ENCODE data around the gene PPID.
"Not testable (repeated sequence)": the region's sequence is repeated elsewhere in the genome, so short reads cannot be mapped to it uniquely, and the experiment has no call there.

The PPID gene

DNA sequence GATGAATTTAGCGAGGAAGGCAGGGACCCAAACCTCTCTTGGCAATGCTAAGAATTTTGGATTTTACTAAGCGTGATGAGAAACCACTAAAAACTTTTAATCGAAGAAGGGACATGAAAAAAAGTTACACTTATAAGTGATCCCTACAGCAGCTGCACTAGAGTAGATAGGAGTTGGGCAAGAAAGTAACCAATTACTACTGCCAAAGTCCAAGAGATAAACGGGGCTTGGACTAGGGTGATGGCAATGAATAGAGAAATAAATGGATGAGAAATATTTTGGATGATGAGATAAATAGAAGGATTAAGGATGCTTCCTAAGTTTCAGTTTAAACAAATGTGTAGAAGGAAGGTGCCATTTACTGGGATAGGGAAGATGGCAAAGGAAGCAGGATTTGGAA lies 39.4 kb upstream of the PPID start:
- Histone ChIP-seq H2BK120ac (ENCODE audit: low read depth, low read length) (no peak overlapping the region), H3K27me3 (ENCODE audit: control insufficient read depth in 1 of 2, insufficient read depth in 1 of 2, low read length in 2 of 2) (no peaks in the 10 kb centered on the region), H3K27ac (ENCODE audit: low read length, poor library complexity, severe bottlenecking) (no peak overlapping the region), H3K4ac (ENCODE audit: low read depth in 1 of 2, low read length in 2 of 2) (no peak overlapping the region), H3K23ac (ENCODE audit: low read length in 2 of 2) (no peak overlapping the region), H2BK12ac (ENCODE audit: low read length in 2 of 2) (no peak overlapping the region), H3K14ac (ENCODE audit: low read length in 2 of 2) (no peak overlapping the region), H2AK5ac (ENCODE audit: low read length, severe bottlenecking) (no peak overlapping the region), H3K18ac (ENCODE audit: low read depth in 1 of 2, low read length in 2 of 2) (no peak overlapping the region), H3K36me3 (ENCODE audit: control insufficient read depth in 1 of 2, insufficient read depth in 2 of 2, low read depth in 1 of 2, low read length in 2 of 2) (no peaks in the 10 kb centered on the region), H4K91ac (ENCODE audit: low read length) (no peak overlapping the region), H3K4me1 (ENCODE audit: control insufficient read depth, insufficient read depth, low read depth, low read length) (no peaks in the 10 kb centered on the region), H3K9me3 (ENCODE audit: control insufficient read depth, low read length) (no peaks in the 10 kb centered on the region), H2BK15ac (ENCODE audit: low read depth, poor library complexity, severe bottlenecking) (no peak overlapping the region), H2BK5ac (ENCODE audit: low read depth, low read length, poor library complexity, severe bottlenecking) (no peak overlapping the region), H4K8ac (ENCODE audit: low read length) (no peak overlapping the region), H3K9ac (ENCODE audit: low read length) (no peak overlapping the region), H3K4me2 (ENCODE audit: low read length, poor library complexity, severe bottlenecking) (no peak overlapping the region), H3K79me1 (replicated peaks; ENCODE audit: low read length, poor library complexity, severe bottlenecking) (no peaks in the 10 kb centered on the region), H2AFZ (ENCODE audit: low read depth, low read length) (no peak overlapping the region), H3K4me3 (ENCODE audit: insufficient read depth in 1 of 2, low read depth in 1 of 2, low read length in 2 of 2) (no peak overlapping the region)
- WGBS: 84% methylated on average over 4 of the region's 4 CpGs
- DNase-seq: no peak

GRCh38 chr4:158760866-158761265 lies 37.7 kb upstream of the PPID start:
- H3K27me3 ChIP-seq (ENCODE audit: control insufficient read depth in 1 of 2, insufficient read depth in 1 of 2, low read length in 2 of 2): no peaks in the 10 kb centered on the region
- no peak overlapping the region for H2AFZ ChIP-seq (ENCODE audit: low read depth, low read length)
- 87% methylated on average over 4 of the region's 4 CpGs for WGBS
- H3K4me2 ChIP-seq (ENCODE audit: low read length, poor library complexity, severe bottlenecking): no peak overlapping the region
- no peak overlapping the region for H3K18ac ChIP-seq (ENCODE audit: low read depth in 1 of 2, low read length in 2 of 2)
- H3K4me1 ChIP-seq (ENCODE audit: control insufficient read depth, insufficient read depth, low read depth, low read length): no peaks in the 10 kb centered on the region
- no peak overlapping the region for H2BK15ac ChIP-seq (ENCODE audit: low read depth, poor library complexity, severe bottlenecking)
- H3K36me3 ChIP-seq (ENCODE audit: control insufficient read depth in 1 of 2, insufficient read depth in 2 of 2, low read depth in 1 of 2, low read length in 2 of 2): no peaks in the 10 kb centered on the region
- no peak overlapping the region for H3K14ac ChIP-seq (ENCODE audit: low read length in 2 of 2)
- H2BK5ac ChIP-seq (ENCODE audit: low read depth, low read length, poor library complexity, severe bottlenecking): no peak overlapping the region
- no peak overlapping the region for H2BK120ac ChIP-seq (ENCODE audit: low read depth, low read length)
- H3K9me3 ChIP-seq (ENCODE audit: control insufficient read depth, low read length): no peaks in the 10 kb centered on the region
- no peak overlapping the region for H4K8ac ChIP-seq (ENCODE audit: low read length)
- no peak overlapping the region for H2AK5ac ChIP-seq (ENCODE audit: low read length, severe bottlenecking)
- no peak overlapping the region for H3K9ac ChIP-seq (ENCODE audit: low read length)
- H3K79me1 ChIP-seq (replicated peaks; ENCODE audit: low read length, poor library complexity, severe bottlenecking): no peaks in the 10 kb centered on the region
- no peak overlapping the region for H3K27ac ChIP-seq (ENCODE audit: low read length, poor library complexity, severe bottlenecking)
- no peak overlapping the region for H3K4ac ChIP-seq (ENCODE audit: low read depth in 1 of 2, low read length in 2 of 2)
- no peak overlapping the region for H2BK12ac ChIP-seq (ENCODE audit: low read length in 2 of 2)
- H4K91ac ChIP-seq (ENCODE audit: low read length): no peak overlapping the region
- DNase-seq: no peak
- H3K23ac ChIP-seq (ENCODE audit: low read length in 2 of 2): no peak overlapping the region
- H3K4me3 ChIP-seq (ENCODE audit: insufficient read depth in 1 of 2, low read depth in 1 of 2, low read length in 2 of 2): no peak overlapping the region

DNA sequence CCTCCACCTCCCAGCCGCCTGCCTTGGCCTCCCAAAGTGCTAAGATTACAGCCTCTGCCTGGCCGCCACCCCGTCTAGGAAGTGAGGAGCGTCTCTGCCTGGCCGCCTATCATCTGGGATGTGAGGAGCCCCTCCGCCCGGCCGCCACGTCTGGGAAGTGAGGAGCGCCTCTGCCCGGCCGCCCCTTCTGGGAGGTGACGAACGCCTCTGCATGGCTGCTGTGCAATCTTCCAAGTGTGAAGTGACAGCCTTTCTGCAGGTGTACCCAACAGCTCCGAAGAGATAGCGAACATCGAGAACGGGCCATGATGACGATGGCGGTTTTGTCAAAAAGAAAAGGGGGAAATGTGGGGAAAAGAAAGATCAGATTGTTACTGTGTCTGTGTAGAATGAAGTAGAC lies 36.3 kb upstream of the PPID start:
- H4K8ac ChIP-seq (ENCODE audit: low read length); H3K27ac ChIP-seq (ENCODE audit: low read length, poor library complexity, severe bottlenecking); H2AK5ac ChIP-seq (ENCODE audit: low read length, severe bottlenecking); H3K14ac ChIP-seq (ENCODE audit: low read length in 2 of 2); H3K23ac ChIP-seq (ENCODE audit: low read length in 2 of 2); H3K9ac ChIP-seq (ENCODE audit: low read length); H2AFZ ChIP-seq (ENCODE audit: low read depth, low read length); H2BK120ac ChIP-seq (ENCODE audit: low read depth, low read length); H2BK5ac ChIP-seq (ENCODE audit: low read depth, low read length, poor library complexity, severe bottlenecking); H3K27me3 ChIP-seq (ENCODE audit: control insufficient read depth in 1 of 2, insufficient read depth in 1 of 2, low read length in 2 of 2); H3K18ac ChIP-seq (ENCODE audit: low read depth in 1 of 2, low read length in 2 of 2); H4K91ac ChIP-seq (ENCODE audit: low read length); DNase-seq; H2BK12ac ChIP-seq (ENCODE audit: low read length in 2 of 2); H3K4me2 ChIP-seq (ENCODE audit: low read length, poor library complexity, severe bottlenecking); H3K36me3 ChIP-seq (ENCODE audit: control insufficient read depth in 1 of 2, insufficient read depth in 2 of 2, low read depth in 1 of 2, low read length in 2 of 2); H3K4me3 ChIP-seq (ENCODE audit: insufficient read depth in 1 of 2, low read depth in 1 of 2, low read length in 2 of 2); H3K9me3 ChIP-seq (ENCODE audit: control insufficient read depth, low read length); H3K4me1 ChIP-seq (ENCODE audit: control insufficient read depth, insufficient read depth, low read depth, low read length); H2BK15ac ChIP-seq (ENCODE audit: low read depth, poor library complexity, severe bottlenecking); H3K79me1 ChIP-seq (replicated peaks; ENCODE audit: low read length, poor library complexity, severe bottlenecking); H3K4ac ChIP-seq (ENCODE audit: low read depth in 1 of 2, low read length in 2 of 2): not testable (repeated sequence)
- 97% methylated on average over 19 of the region's 20 CpGs for WGBS

GRCh38 chr4:158758703-158759102 lies 35.5 kb upstream of the PPID start:
- no peak overlapping the region for H2AFZ ChIP-seq (ENCODE audit: low read depth, low read length)
- no peak overlapping the region for H2AK5ac ChIP-seq (ENCODE audit: low read length, severe bottlenecking)
- H4K91ac ChIP-seq (ENCODE audit: low read length): no peak overlapping the region
- no peaks in the 10 kb centered on the region for H3K36me3 ChIP-seq (ENCODE audit: control insufficient read depth in 1 of 2, insufficient read depth in 2 of 2, low read depth in 1 of 2, low read length in 2 of 2)
- no peak overlapping the region for H3K23ac ChIP-seq (ENCODE audit: low read length in 2 of 2)
- no peaks in the 10 kb centered on the region for H3K4me1 ChIP-seq (ENCODE audit: control insufficient read depth, insufficient read depth, low read depth, low read length)
- H3K79me1 ChIP-seq (replicated peaks; ENCODE audit: low read length, poor library complexity, severe bottlenecking): no peaks in the 10 kb centered on the region
- H4K8ac ChIP-seq (ENCODE audit: low read length): no peak overlapping the region
- H3K18ac ChIP-seq (ENCODE audit: low read depth in 1 of 2, low read length in 2 of 2): no peak overlapping the region
- H3K4ac ChIP-seq (ENCODE audit: low read depth in 1 of 2, low read length in 2 of 2): no peak overlapping the region
- no peak overlapping the region for H3K9ac ChIP-seq (ENCODE audit: low read length)
- no peak overlapping the region for H2BK12ac ChIP-seq (ENCODE audit: low read length in 2 of 2)
- H2BK15ac ChIP-seq (ENCODE audit: low read depth, poor library complexity, severe bottlenecking): no peak overlapping the region
- H3K4me2 ChIP-seq (ENCODE audit: low read length, poor library complexity, severe bottlenecking): no peak overlapping the region
- H3K9me3 ChIP-seq (ENCODE audit: control insufficient read depth, low read length): no peaks in the 10 kb centered on the region
- WGBS: 93% methylated on average over 4 of the region's 4 CpGs
- no peak overlapping the region for H3K14ac ChIP-seq (ENCODE audit: low read length in 2 of 2)
- no peak overlapping the region for H2BK5ac ChIP-seq (ENCODE audit: low read depth, low read length, poor library complexity, severe bottlenecking)
- no peak overlapping the region for H3K27ac ChIP-seq (ENCODE audit: low read length, poor library complexity, severe bottlenecking)
- no peak overlapping the region for H3K4me3 ChIP-seq (ENCODE audit: insufficient read depth in 1 of 2, low read depth in 1 of 2, low read length in 2 of 2)
- no peak for DNase-seq
- H2BK120ac ChIP-seq (ENCODE audit: low read depth, low read length): no peak overlapping the region
- no peaks in the 10 kb centered on the region for H3K27me3 ChIP-seq (ENCODE audit: control insufficient read depth in 1 of 2, insufficient read depth in 1 of 2, low read length in 2 of 2)

All from mesenchymal stem cell (in vitro differentiated cells and primary cell).